Mesenchymal stem cell (in vitro differentiated cells and primary cell): ENCODE results near the gene NFAT5.
"Not testable (repeated sequence)": the region's sequence is repeated elsewhere in the genome, so short reads cannot be mapped to it uniquely, and the experiment has no call there.

Experiments used
- DNase-seq: peaks from one replicate; pipeline ENCODE4 v3.0.0-alpha.2; 2013
- H2AFZ ChIP-seq: one replicate; pipeline ENCODE4 v1.6.1; 2013; ENCODE audit warnings: low read depth, mild to moderate bottlenecking, control low read depth, inconsistent platforms, low read length, moderate library complexity
- H2AK5ac ChIP-seq: 2 replicates; pipeline ENCODE4 v1.6.1; 2013; ENCODE audit warnings: low read length, moderate library complexity, mild to moderate bottlenecking, inconsistent platforms; ENCODE audit not compliant: severe bottlenecking
- H2BK120ac ChIP-seq: one replicate; pipeline ENCODE4 v1.6.1; 2013; ENCODE audit warnings: low read depth, mild to moderate bottlenecking, inconsistent platforms, low read length, moderate library complexity
- H2BK12ac ChIP-seq, 2 experiments: one replicate each; pipeline ENCODE4 v1.6.1; 2013; ENCODE audit warnings: inconsistent platforms in 2 of 2, low read length in 2 of 2, mild to moderate bottlenecking in 2 of 2, moderate library complexity in 2 of 2, control low read depth in 1 of 2
- H2BK15ac ChIP-seq: one replicate; pipeline ENCODE4 v1.6.1; 2013; ENCODE audit warnings: mild to moderate bottlenecking, low read depth, inconsistent platforms; ENCODE audit not compliant: poor library complexity, severe bottlenecking
- H2BK5ac ChIP-seq: 2 replicates; pipeline ENCODE4 v1.6.1; 2013; ENCODE audit warnings: low read depth, mild to moderate bottlenecking, low read length, control low read depth, inconsistent platforms; ENCODE audit not compliant: poor library complexity, severe bottlenecking
- H3K14ac ChIP-seq, 2 experiments: one replicate each; pipeline ENCODE4 v1.6.1; 2013; ENCODE audit warnings: inconsistent platforms in 2 of 2, low read length in 2 of 2, control low read depth in 1 of 2, mild to moderate bottlenecking in 1 of 2, moderate library complexity in 1 of 2
- H3K18ac ChIP-seq, 2 experiments: one replicate each; pipeline ENCODE4 v1.6.1; 2013; ENCODE audit warnings: inconsistent platforms in 2 of 2, low read length in 2 of 2, control low read depth in 1 of 2, low read depth in 1 of 2, mild to moderate bottlenecking in 1 of 2
- H3K23ac ChIP-seq, 2 experiments: one replicate each; pipeline ENCODE4 v1.6.1; 2013; ENCODE audit warnings: inconsistent platforms in 2 of 2, low read length in 2 of 2, mild to moderate bottlenecking in 2 of 2, moderate library complexity in 2 of 2, control low read depth in 1 of 2
- H3K27ac ChIP-seq: 2 replicates; pipeline ENCODE4 v1.5.1; 2013; ENCODE audit warnings: mild to moderate bottlenecking, moderate library complexity, low read length, control low read depth, inconsistent platforms; ENCODE audit not compliant: poor library complexity, severe bottlenecking
- H3K27me3 ChIP-seq, 2 experiments: 2 replicates each; pipeline versions ENCODE4 v1.6.1 to v1.7.0; 2013; ENCODE audit warnings: low read length in 2 of 2, mild to moderate bottlenecking in 2 of 2, moderate library complexity in 2 of 2, control low read depth in 1 of 2, inconsistent platforms in 1 of 2; ENCODE audit not compliant: control insufficient read depth in 1 of 2, insufficient read depth in 1 of 2
- H3K36me3 ChIP-seq, 2 experiments: 2 replicates each; pipeline versions ENCODE4 v1.6.1 to v1.7.0; 2013; ENCODE audit warnings: low read length in 2 of 2, control low read depth in 1 of 2, inconsistent platforms in 1 of 2, low read depth in 1 of 2, mild to moderate bottlenecking in 1 of 2; ENCODE audit not compliant: insufficient read depth in 2 of 2, control insufficient read depth in 1 of 2
- H3K4ac ChIP-seq, 2 experiments: one replicate each; pipeline ENCODE4 v1.6.1; 2013; ENCODE audit warnings: inconsistent platforms in 2 of 2, low read length in 2 of 2, mild to moderate bottlenecking in 2 of 2, moderate library complexity in 2 of 2, control low read depth in 1 of 2, low read depth in 1 of 2
- H3K4me1 ChIP-seq: 2 replicates; pipeline ENCODE4 v1.6.1; 2013; ENCODE audit warnings: low read depth, low read length, control low read depth; ENCODE audit not compliant: control insufficient read depth, insufficient read depth
- H3K4me2 ChIP-seq: 2 replicates; pipeline ENCODE4 v1.6.1; 2013; ENCODE audit warnings: low read length, mild to moderate bottlenecking, inconsistent platforms; ENCODE audit not compliant: poor library complexity, severe bottlenecking
- H3K4me3 ChIP-seq, 2 experiments: 2 replicates each; pipeline versions ENCODE4 v1.5.1 to v1.7.0; 2013; ENCODE audit warnings: low read length in 2 of 2, mild to moderate bottlenecking in 2 of 2, control low read depth in 1 of 2, low read depth in 1 of 2; ENCODE audit not compliant: insufficient read depth in 1 of 2
- H3K79me1 ChIP-seq: replicated peaks from 2 replicates; pipeline ENCODE4 v1.6.1; 2013; ENCODE audit warnings: mild to moderate bottlenecking, control low read depth, low read length, inconsistent platforms; ENCODE audit not compliant: poor library complexity, severe bottlenecking
- H3K9ac ChIP-seq: 2 replicates; pipeline ENCODE4 v1.7.0; 2013; ENCODE audit warnings: mild to moderate bottlenecking, low read length, moderate library complexity
- H3K9me3 ChIP-seq: 2 replicates; pipeline ENCODE4 v1.7.0; 2013; ENCODE audit warnings: mild to moderate bottlenecking, low read length; ENCODE audit not compliant: control insufficient read depth
- H4K8ac ChIP-seq: one replicate; pipeline ENCODE4 v1.6.1; 2013; ENCODE audit warnings: inconsistent platforms, mild to moderate bottlenecking, low read length, moderate library complexity
- H4K91ac ChIP-seq: one replicate; pipeline ENCODE4 v1.6.1; 2013; ENCODE audit warnings: mild to moderate bottlenecking, low read length, inconsistent platforms
- WGBS: methylation state at CpG from one replicate; pipeline ENCODE4 v1.1.7; 2013; ENCODE audit warnings: mixed read lengths; 5-methylcytosine and 5-hydroxymethylcytosine counted together

Gene NFAT5

DNA sequence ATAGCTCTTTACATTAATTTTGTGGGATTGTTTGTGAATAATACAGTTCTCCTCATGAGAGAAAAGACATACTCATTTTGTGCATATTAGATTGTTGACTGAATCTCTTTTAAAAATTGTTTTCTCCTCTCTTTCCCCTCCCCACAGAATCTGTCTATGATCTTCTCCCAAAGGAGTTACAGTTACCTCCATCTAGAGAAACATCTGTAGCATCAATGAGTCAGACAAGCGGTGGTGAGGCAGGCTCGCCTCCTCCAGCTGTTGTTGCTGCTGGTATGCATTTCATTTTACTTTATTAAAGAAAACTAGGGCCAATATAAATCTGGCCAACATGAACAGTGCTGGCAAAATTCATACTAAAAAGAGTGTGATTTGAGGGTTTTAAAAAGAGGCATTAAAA, 60.5 kb downstream of the NFAT5 start:
- Histone ChIP-seq H2BK12ac (no peak overlapping the region), H2BK120ac (no peak overlapping the region), H2BK5ac (no peak overlapping the region), H2AFZ (no peak overlapping the region), H3K23ac (no peak overlapping the region), H3K27me3 (no peaks in the 10 kb centered on the region), H3K14ac (no peak overlapping the region), H4K91ac (no peak overlapping the region), H3K27ac (no peak overlapping the region), H3K9ac (peak overlapping the region; percentile 4), H3K36me3 (peaks cover 12 to 40% of the 10 kb centered on the region in 2 experiments), H3K79me1 (peaks cover 3% of the 10 kb centered on the region), H3K9me3 (no peaks in the 10 kb centered on the region), H2AK5ac (no peak overlapping the region), H3K4me2 (no peak overlapping the region), H3K4ac (no peak overlapping the region), H2BK15ac (no peak overlapping the region), H3K18ac (no peak overlapping the region), H4K8ac (no peak overlapping the region), H3K4me3 (no peak overlapping the region), H3K4me1 (no peaks in the 10 kb centered on the region)
- DNase-seq: peak; percentile 48
- 0% methylated on average over 1 of the region's 2 CpGs for WGBS

DNA sequence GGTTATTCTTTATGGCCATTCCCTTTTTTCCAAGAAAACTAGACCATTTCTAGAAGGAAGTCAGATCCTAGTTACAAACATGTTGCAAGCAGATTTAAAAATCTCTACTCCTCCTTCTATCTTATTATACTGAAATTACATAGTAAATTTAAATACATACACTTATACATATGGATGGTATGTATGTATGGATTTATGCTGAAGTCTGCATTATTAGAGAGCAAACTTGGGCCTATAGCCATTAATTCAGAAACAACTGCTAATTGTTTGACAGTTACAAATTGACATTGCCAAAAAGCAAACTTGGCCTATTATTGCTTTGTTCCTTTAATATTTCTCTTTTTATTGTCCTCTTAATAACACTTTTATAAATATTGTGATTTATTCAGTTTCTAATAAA, 67.1 kb downstream of the NFAT5 start:
- no peak overlapping the region for H3K18ac ChIP-seq
- H3K79me1 ChIP-seq: peaks cover 11% of the 10 kb centered on the region
- H3K14ac ChIP-seq: no peak overlapping the region
- no peak overlapping the region for H2BK5ac ChIP-seq
- peaks cover 23% of the 10 kb centered on the region for H3K9me3 ChIP-seq
- H4K91ac ChIP-seq: no peak overlapping the region
- H3K4me2 ChIP-seq: no peak overlapping the region
- no peaks in the 10 kb centered on the region for H3K4me1 ChIP-seq
- no peak overlapping the region for H3K23ac ChIP-seq
- H4K8ac ChIP-seq: no peak overlapping the region
- no peak for DNase-seq
- no peak overlapping the region for H2BK15ac ChIP-seq
- no peak overlapping the region for H2AK5ac ChIP-seq
- no peak overlapping the region for H3K4me3 ChIP-seq
- no peak overlapping the region for H3K4ac ChIP-seq
- H3K27me3 ChIP-seq: no peaks in the 10 kb centered on the region
- no peak overlapping the region for H2BK120ac ChIP-seq
- H3K36me3 ChIP-seq: peaks cover 25 to 79% of the 10 kb centered on the region in 2 experiments
- H2AFZ ChIP-seq: no peak overlapping the region
- no peak overlapping the region for H3K27ac ChIP-seq
- no peak overlapping the region for H3K9ac ChIP-seq
- no peak overlapping the region for H2BK12ac ChIP-seq

DNA sequence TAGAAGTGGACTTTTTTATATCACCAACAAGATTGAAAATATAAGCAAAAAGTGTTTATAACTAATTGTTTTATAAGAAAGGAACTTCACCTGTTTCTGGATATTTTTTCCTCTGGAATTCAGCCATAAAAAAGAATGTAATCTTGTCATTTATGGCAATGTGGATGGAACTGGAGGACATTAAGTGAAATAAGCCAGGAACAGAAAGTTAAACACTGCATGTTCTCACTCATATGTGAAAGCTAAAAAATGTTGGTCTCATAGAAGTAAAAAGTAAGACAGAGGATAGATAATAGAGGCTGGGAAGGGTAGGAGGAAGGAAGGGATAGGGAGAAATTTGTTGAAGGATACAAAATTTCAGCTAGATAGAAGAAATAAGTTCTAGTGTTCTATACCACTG, 67.6 kb downstream of the NFAT5 start:
- Histone ChIP-seq H3K9ac (no peak overlapping the region), H2BK120ac (no peak overlapping the region), H3K18ac (no peak overlapping the region), H2AFZ (no peak overlapping the region), H2BK15ac (no peak overlapping the region), H3K4me1 (no peaks in the 10 kb centered on the region), H2AK5ac (no peak overlapping the region), H2BK12ac (no peak overlapping the region), H3K4me3 (no peak overlapping the region), H3K4me2 (no peak overlapping the region), H2BK5ac (no peak overlapping the region), H4K91ac (no peak overlapping the region), H3K79me1 (peaks cover 12% of the 10 kb centered on the region), H4K8ac (no peak overlapping the region), H3K23ac (no peak overlapping the region), H3K9me3 (peaks cover 25% of the 10 kb centered on the region), H3K36me3 (peaks cover 29 to 80% of the 10 kb centered on the region in 2 experiments), H3K14ac (no peak overlapping the region), H3K27ac (no peak overlapping the region), H3K4ac (no peak overlapping the region), H3K27me3 (no peaks in the 10 kb centered on the region)
- DNase-seq: no peak

DNA sequence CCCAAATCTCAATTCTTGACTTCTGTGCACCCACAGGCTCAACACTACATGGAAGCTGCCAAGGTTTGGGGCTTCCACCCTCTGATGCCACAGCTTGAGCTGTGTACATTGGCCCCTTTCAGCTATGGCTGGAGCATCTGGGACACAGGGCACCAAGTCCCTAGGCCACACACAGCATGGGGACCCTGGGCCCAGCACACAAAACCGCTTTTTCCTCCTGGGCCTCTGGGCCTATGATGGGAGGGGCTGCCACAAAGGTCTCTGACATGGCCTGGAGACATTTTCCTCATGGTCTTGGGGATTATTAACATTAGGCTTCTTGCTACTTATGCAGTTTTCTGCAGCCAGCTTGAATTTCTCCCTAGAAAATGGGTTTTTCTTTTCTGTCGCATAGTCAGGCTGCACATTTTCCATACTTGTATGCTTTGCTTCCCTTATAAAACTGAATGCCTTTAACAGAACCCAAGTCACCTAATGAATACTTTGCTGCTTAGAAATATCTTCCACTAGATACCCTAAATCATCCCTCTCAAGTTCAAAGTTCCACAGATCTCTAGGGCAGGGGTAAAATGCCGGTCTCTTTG, 70.9 kb downstream of the NFAT5 start:
- not testable (repeated sequence) for H3K79me1 ChIP-seq, H3K4me1 ChIP-seq, H3K27ac ChIP-seq, H2BK15ac ChIP-seq, H2BK5ac ChIP-seq, H4K91ac ChIP-seq, H2AFZ ChIP-seq, H3K18ac ChIP-seq, H2AK5ac ChIP-seq, H3K23ac ChIP-seq, H3K27me3 ChIP-seq, H3K14ac ChIP-seq, DNase-seq, H2BK12ac ChIP-seq, H3K4ac ChIP-seq, H3K9ac ChIP-seq, H4K8ac ChIP-seq, H2BK120ac ChIP-seq, H3K4me2 ChIP-seq, H3K4me3 ChIP-seq
- Histone ChIP-seq H3K9me3 (peaks cover 25% of the 10 kb centered on the region), H3K36me3 (peaks cover 19 to 68% of the 10 kb centered on the region in 2 experiments)
- 96% methylated on average over 3 of the region's 3 CpGs for WGBS
